ENCODE data around the gene TMEM238L. TPM values are rescaled to one million over a fixed set of nuclear protein-coding genes. Genes with fewer than 3 reads are reported as not detected.

The TMEM238L gene
- total RNA-seq, 1 donor from 2014 or later: not detected

GRCh38 chr17:10775740-10776356, 28.1 kb downstream of the TMEM238L start:
- DNase-seq (ENCODE audit: low spot score): no peak

- no peak for DNase-seq (ENCODE audit: low spot score)
These were observed 28.8 kb downstream of the TMEM238L start for GRCh38 chr17:10775058-10775457.

GRCh38 chr17:10773391-10773790, 30.5 kb downstream of the TMEM238L start:
- no peak for DNase-seq (ENCODE audit: low spot score)

DNA sequence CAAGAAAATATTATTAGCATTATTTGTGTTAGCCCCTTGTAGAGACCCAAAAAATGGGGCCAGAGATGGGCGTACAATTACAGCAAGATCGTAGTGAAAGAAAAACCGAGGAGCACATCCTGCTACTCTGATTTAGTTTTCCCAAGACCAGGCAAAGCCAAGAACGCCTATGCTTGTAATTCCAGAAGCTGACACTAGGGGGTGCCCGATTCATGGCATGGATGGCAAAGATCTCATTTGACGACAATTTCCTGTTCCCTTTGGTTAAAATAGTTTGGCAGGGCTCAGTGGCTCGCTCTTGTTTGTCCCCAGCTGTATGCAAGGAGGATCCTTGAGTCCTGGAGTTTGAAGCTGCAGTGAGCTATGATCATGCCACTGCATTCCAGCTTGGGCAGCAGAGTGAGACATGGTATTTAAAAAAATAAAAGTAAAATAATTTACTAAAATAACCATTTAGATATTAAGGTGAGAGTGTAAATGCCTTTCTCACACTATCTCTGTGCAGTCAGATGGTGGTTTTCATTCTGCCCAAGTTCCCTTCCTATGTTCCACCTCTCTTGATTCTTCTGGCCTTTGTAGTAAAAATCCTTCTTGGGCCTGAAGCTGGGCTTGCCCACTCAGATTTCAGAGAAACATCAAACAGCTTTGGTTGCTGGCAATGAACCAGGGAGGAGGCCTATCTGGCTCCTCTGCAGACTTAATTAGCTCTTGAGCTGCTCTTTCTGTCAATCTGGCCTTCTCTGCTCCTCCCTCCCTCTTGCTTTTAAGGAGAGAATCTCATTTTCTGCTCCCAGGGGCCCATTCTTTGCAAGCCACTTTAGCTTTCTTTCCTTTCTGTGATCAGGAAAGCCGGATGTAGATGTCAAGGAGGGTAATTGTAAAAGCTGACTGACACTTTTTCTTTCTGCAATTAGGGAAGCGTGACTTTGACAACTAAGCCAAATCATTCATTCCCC, 31.2 kb downstream of the TMEM238L start:
- DNase-seq (ENCODE audit: low spot score): no peak

DNA sequence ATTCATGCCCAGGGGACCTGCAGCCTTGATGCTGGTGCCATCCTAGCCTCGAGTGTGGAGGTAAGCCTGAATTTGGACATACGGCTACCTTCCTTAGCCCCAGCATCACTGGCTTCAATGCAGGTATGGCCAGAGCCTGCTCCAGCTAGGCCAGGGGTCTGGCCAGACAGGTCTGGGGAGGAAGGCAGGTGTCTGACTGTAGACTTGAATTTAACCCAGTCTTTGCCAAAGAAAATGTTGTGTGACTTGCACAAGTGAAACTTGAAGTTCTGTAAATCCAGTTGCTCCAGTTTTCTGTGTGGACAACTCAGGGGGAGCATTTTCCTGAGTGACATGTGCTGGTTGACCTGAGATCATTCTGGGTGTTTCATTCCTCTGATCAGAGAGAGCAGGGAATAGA, 32.8 kb downstream of the TMEM238L start:
- no peak for DNase-seq (ENCODE audit: low spot score)

- no peak for DNase-seq (ENCODE audit: low spot score)
These were observed 34.1 kb downstream of the TMEM238L start for GRCh38 chr17:10769840-10770239.

DNA sequence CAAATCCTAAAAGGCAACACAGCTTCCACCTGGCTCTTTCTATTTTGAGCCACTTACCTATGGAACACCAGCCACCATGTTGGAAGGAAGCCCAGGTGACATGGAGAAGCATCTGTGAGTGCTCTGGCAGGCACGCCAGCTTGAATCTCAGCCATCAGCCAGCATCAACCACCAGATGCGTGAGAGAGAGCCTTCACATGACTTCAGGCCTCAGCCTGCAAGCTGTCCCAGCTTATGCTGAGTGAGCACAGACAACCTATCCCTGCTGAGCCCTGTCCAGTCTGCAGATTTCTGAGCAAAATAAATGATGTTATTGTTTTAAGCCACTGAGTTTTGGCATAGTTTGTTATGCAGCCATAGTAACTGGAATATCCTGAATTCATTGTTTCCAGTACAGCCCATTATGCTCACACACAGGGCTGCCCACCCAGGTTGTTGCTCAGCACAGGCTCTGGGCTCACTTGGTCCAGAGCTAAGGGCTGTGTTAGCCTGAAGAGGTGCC, 35.1 kb downstream of the TMEM238L start:
- peak; percentile 51 for DNase-seq (ENCODE audit: low spot score)

DNA sequence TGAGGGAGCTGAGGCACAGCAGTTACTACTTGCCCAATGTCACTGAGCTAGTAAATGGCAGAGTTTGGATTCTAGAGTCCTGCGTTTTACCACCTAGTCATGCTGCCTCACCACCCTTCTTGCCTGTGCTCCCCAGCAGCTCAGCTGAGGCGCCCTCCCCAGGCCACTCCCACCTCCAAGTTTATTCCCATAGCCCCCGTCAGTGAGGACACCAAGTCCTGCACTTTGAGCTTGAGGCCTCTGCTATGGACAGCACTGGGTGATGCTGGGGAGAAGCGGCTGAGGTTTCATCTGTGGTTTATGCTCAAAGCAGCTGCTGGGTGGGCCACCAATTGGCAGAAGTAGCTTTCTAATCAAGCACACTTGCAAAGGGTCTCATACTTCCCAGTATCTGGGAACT, 36.7 kb downstream of the TMEM238L start:
- DNase-seq (ENCODE audit: low spot score): peak; percentile 62

DNA sequence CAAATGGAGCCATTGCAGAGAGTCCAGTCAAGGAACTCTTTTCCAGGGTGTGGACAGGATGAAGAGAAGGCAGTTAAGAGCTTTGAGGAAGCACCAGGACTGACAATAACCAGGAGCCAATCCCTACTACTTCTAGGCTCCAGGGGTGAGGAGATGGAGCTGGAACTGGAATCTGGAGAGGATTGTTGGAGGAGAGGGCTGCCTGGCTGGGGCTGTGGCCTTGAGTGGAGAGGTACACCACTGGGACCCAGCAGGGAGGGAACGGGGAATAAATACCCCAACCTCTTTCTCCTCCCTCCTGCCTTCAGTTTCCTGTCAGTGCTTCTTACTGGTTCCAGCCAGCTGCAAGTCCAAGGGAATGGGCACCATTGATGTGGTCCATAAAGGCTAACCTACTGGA, 41.9 kb downstream of the TMEM238L start:
- DNase-seq (ENCODE audit: low spot score): peak; percentile 71

GRCh38 chr17:10761281-10761680, 42.6 kb downstream of the TMEM238L start:
- DNase-seq (ENCODE audit: low spot score): peak; percentile 51

DNA sequence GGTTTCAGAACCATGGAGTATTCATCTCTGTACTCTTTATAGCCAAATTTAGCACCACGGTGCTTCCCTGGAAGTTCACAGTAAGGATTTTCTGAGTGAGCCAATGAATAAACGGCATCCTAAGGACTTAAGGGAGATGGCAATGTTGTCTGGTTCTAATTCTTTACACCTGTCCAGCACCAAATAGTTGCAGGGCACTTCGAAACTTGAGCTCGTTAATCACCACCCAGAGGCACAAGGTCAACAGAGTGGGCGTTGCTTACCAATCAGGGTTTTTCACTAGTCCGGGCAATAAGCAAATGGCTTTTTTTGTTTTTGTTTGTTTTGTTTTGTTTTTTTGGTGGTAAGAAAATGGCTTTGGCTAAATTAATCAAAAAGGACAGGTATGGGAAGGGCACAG, 45.8 kb downstream of the TMEM238L start:
- no peak for DNase-seq (ENCODE audit: low spot score)

GRCh38 chr17:10757647-10758046, 46.3 kb downstream of the TMEM238L start:
- no peak for DNase-seq (ENCODE audit: low spot score)

- DNase-seq (ENCODE audit: low spot score): no peak
These were observed 46.8 kb downstream of the TMEM238L start for GRCh38 chr17:10757067-10757466.

DNA sequence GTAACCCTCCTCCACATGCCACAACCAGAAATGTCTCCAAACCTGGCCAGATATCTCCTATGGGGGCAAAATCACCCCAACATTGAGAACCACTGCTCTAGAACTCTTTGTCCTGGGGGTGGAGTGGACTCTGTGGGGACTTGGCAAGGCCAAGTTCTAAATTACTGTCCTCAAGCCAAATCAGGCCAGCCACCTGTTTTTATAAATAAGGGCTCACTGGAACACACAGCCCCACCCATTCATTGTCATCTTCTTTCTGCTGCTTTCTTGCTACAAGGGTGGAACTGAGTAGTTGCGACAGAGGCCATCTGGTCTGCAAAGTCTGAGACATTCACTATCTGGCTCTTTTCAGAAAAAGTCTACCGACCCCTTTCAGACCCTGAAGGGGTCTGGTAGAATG, 47.3 kb downstream of the TMEM238L start:
- no peak for DNase-seq (ENCODE audit: low spot score)

- no peak for DNase-seq (ENCODE audit: low spot score)
These were observed 47.7 kb downstream of the TMEM238L start for GRCh38 chr17:10756185-10756584.

DNA sequence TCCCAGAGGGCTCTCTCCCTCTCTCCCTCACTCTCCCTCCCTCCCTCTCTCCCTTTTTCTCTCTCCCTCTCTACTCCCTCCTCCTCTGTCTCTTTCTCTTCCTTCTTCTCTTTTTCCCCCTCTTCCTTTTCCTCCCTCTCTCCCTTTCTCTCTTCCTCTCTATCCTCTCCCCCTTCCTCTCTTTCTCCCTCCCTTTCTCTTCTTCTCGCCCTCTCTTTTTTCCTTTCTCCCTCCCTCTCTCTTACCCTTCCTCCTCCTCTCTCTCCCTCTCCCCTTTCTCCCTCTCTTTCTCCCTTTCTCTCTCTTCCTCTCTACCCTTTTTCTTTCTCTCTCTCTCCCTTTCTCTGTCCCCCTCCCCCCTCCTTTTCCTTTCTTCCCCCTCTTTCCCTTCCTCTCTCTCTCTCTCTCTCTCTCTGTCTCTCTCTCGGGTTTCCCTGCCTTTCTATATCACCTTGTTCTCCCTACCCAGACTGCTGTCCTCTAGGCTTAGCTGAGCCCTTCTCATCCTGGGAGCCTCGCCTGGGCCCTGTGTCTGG, 48.2 kb downstream of the TMEM238L start:
- no peak for DNase-seq (ENCODE audit: low spot score)

DNA sequence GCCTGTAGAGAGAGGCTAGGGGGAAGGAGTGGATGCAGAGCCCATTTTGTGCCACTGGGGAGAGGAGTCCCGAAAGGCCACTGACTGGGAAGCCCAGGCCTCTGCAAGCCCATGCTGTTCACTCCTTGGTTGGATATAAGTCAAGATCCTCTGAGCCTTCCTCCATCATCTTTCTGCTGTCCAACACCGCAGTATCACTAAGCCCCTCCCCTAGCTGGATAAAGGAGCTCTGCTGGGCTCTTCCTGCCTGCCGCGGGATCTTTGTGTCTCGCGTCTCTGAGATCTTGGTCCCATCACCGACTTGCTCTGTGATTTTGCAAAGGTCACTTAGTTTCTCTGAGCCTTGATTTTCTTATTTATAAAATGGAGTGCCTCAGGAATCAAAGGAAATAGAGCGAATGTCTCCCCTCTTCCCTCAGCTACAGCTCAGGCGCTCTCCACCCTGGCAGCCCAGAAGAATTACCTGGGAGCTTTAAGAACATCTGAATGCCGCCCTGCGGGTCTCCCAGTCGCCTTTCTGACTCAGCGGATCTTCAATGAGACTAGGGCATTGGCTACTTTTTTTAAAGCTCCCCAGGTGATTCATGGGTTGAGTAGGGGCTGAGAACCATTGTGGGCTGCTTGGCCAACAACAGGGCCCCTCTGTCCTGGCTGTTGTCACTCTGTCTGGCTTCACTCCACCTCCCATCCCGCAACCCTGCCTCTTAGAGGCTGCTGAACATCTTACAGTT, 48.9 kb downstream of the TMEM238L start:
- DNase-seq (ENCODE audit: low spot score): no peak

DNA sequence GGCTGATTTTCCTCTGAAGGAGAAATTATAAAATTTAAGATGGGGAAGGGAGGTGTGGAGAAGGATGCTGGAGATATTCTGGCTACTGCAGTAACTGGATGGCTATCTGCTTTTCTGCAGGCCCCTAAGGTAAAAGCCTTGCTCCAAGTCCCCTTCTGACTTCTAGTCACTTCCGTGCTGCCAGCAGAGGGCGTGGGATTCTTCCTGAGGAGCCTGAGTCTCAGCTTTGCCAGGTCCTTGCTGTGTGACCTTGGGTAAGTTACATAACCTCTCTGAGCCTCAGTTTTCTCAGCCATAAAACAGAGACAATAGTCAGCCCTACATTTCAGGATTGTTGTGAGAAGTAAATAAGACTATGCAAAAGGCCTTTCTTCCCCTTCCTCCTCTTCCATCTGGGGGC, 49.8 kb downstream of the TMEM238L start:
- DNase-seq (ENCODE audit: low spot score): no peak

DNA sequence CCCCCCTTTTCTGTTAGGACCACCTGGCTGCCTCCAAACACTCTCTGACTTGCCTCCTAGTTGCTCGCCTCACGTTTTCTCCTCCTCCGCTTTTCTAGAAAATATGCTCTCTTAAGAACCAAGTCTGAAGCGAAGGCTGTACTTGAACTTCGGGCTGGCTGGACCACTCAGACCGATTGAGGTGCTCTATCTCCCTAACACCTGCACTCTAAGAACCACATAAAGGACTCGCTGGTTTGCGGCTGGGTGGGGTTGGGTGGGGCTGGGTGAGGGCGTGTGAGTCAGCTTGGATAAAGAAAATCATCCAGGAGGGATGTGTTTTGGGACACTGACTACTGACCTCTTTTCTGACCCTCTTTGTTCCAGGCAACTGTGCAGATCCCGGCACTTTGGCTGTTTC, 51.2 kb downstream of the TMEM238L start:
- DNase-seq (ENCODE audit: low spot score): no peak

DNA sequence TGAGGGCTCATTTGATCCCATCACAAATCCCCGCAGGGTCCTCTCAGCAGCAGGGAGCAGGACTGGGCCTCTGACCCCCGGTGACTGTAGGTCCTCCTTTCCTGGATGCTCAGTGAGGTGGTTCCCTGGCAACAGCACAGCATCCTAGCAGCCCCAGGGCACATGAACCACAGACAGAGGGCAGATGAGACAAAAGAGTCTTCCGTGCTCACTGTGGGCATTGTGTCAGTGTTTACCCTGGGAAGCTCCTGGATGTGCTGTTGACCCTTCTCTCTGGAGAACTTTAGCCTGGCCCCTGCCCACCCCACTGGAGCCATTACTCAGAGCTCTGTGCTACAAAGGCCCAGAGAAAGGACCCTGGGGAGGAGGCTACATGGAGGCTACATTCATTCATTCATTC, 52.3 kb downstream of the TMEM238L start:
- DNase-seq (ENCODE audit: low spot score): no peak

DNA sequence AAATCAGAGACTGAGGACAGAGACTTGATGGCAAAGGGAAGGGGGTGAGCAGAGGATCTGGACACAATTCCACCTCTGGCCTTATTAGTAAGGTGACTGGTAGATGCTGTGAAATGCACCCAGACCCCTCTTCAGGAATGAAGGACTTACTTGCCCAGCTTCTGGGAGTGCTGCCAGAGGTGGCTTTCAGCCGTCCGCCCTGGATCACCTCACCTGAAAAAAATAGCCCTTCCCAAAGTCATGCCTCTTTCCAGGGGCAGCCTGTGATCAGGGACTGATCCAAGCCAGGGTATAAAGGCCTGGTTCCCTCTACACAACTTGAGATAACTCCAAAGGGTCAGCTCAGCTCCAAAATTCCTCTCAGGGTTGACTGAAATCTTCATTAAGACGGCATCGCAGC, 53.7 kb downstream of the TMEM238L start:
- no peak for DNase-seq (ENCODE audit: low spot score)

Measured in mesenteric fat pad (tissue), 1 donor.